Activated CD4-positive, alpha-beta T cell treated with anti-CD3 and anti-CD28 coated beads for 36 hours (primary cell): ENCODE data around the gene SPTLC1. TPM values are rescaled to one million over a fixed set of nuclear protein-coding genes. Genes with fewer than 3 reads are reported as not detected.

ENCODE experiments used
- ATAC-seq: fragments of 200-7000 bp; cut with Tn5 transposase; one replicate; pipeline ENCODE4 v1.10.0; 2021; ENCODE audit warnings: mild to moderate bottlenecking, moderate library complexity
- CTCF ChIA-PET: fragments of 350-600 bp; sonication (Branson Sonifier 250); formaldehyde crosslinking; loops from one replicate; lab custom pipeline; 2021; ENCODE audit warnings: antibody characterized with exemption; lab: Charles Lee
- POLR2A ChIA-PET: fragments of 350-600 bp; sonication (Branson Sonifier 250); formaldehyde crosslinking; loops from one replicate; lab custom pipeline; 2021; ENCODE audit warnings: antibody characterized with exemption, inconsistent platforms; lab: Charles Lee
- DNase-seq: peaks from one replicate; pipeline ENCODE4 v3.0.0-alpha.2; 2020
- H3K27ac Mint-ChIP-seq: one replicate; pipeline ENCODE4 v1.8.0; 2021; ENCODE audit warnings: mixed read lengths
- H3K27me3 Mint-ChIP-seq: one replicate; pipeline ENCODE4 v1.8.0; 2021; ENCODE audit warnings: mixed read lengths
- H3K36me3 Mint-ChIP-seq: one replicate; pipeline ENCODE4 v1.8.0; 2021; ENCODE audit warnings: low read depth, mixed read lengths
- H3K4me1 Mint-ChIP-seq: one replicate; pipeline ENCODE4 v1.8.0; 2021; ENCODE audit warnings: mixed read lengths
- H3K4me3 Mint-ChIP-seq: one replicate; pipeline ENCODE4 v1.8.0; 2021; ENCODE audit warnings: mild to moderate bottlenecking, moderate library complexity, mixed read lengths
- H3K9me3 Mint-ChIP-seq: one replicate; pipeline ENCODE4 v1.8.0; 2021; ENCODE audit warnings: low read depth, mixed read lengths
- intact Hi-C, 2 experiments: fragments of 100-400 bp; cut with DNase I in 1 of 2; cut with micrococcal nuclease in 1 of 2; formaldehyde crosslinking; loops; one replicate each; pipeline versions ENCODE4 v1.14.2 to v1.15.1; 2022 to 2024; cut with DNase I, micrococcal nuclease
- total RNA-seq, 2 experiments: library from RNA; stranded (reverse); gene quantifications; one replicate each; pipeline ENCODE4 v1.2.3, GENCODE V29; 2021

The SPTLC1 gene
- total RNA-seq, 2 experiments from 2014 or later = 45.9 to 46.6 TPM

GRCh38 chr9:92077888-92078287 lies 37.3 kb downstream of the SPTLC1 start:
- POLR2A ChIA-PET = no interaction called here
- ATAC-seq = no peak
- CTCF ChIA-PET = interaction anchor here (1.1 kb wide), 1 partner anchor 592 kb away, joined by 4 read pairs; the partner anchor contains the start of gene IPPK

GRCh38 chr9:92071634-92072033 lies 43.6 kb downstream of the SPTLC1 start:
- peak overlapping the region; percentile 52 for H3K27ac Mint-ChIP-seq
- H3K4me1 Mint-ChIP-seq = no peaks in the 10 kb centered on the region
- intact Hi-C loops = no loop called here
- no peak for ATAC-seq
- DNase-seq = no peak
- ChIA-PET CTCF (interaction anchor here (0.6 kb wide), 1 partner anchor 80 kb away, joined by 3 read pairs; no protein-coding TSS in a partner anchor), POLR2A (no interaction called here)
- peaks cover 31% of the 10 kb centered on the region for H3K36me3 Mint-ChIP-seq
- no peak overlapping the region for H3K4me3 Mint-ChIP-seq
- no peaks in the 10 kb centered on the region for H3K27me3 Mint-ChIP-seq
- no peaks in the 10 kb centered on the region for H3K9me3 Mint-ChIP-seq

More at GRCh38 chr9:92077888-92078287, 37.3 kb downstream of the SPTLC1 start:
- Mint-ChIP-seq H3K9me3 (no peaks in the 10 kb centered on the region), H3K4me3 (no peak overlapping the region), H3K27ac (no peak overlapping the region), H3K27me3 (no peaks in the 10 kb centered on the region), H3K4me1 (no peaks in the 10 kb centered on the region), H3K36me3 (peaks cover 24% of the 10 kb centered on the region)
- intact Hi-C loops = no loop called here
- DNase-seq = no peak

- H3K4me1 Mint-ChIP-seq = no peaks in the 10 kb centered on the region
- DNase-seq = no peak
- no peak overlapping the region for H3K27ac Mint-ChIP-seq
- H3K9me3 Mint-ChIP-seq = peaks cover 19% of the 10 kb centered on the region
- POLR2A ChIA-PET = no interaction called here
- ATAC-seq = no peak
- H3K36me3 Mint-ChIP-seq = peaks cover 71% of the 10 kb centered on the region
- H3K27me3 Mint-ChIP-seq = no peaks in the 10 kb centered on the region
- CTCF ChIA-PET = no interaction called here
- no peak overlapping the region for H3K4me3 Mint-ChIP-seq
- intact Hi-C loops = no loop called here
Observed at GRCh38 chr9:92066168-92066567, 49.0 kb downstream of the SPTLC1 start.

GRCh38 chr9:92064711-92065110 lies 50.5 kb downstream of the SPTLC1 start:
- CTCF ChIA-PET = no interaction called here
- H3K4me3 Mint-ChIP-seq = no peak overlapping the region

DNA sequence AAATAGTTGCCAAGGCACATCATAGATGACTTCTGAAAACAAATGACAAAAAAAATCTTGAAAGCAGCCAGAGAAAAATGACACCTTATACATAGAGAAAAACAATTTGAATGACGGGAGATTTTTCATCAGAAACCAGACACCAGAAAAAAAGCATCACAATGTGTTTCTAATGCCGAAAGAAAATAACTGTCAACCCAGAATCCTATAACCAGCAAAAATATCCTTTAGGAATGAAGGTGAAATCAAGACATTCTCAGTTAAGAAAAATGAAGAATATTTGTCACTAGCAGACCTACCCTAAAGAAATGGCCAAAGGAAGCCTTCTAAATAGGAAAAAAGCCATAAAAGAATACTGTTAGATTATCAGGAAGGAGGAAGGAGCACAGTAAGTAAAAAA lies 54.0 kb downstream of the SPTLC1 start:
- no peak for DNase-seq
- ChIA-PET CTCF (no interaction called here), POLR2A (no interaction called here)
- Mint-ChIP-seq H3K4me1 (peaks cover 3% of the 10 kb centered on the region), H3K9me3 (peaks cover 28% of the 10 kb centered on the region), H3K27ac (no peak overlapping the region), H3K27me3 (no peaks in the 10 kb centered on the region), H3K4me3 (no peak overlapping the region), H3K36me3 (peaks cover 79% of the 10 kb centered on the region)
- no peak for ATAC-seq
- intact Hi-C loops = no loop called here

More at GRCh38 chr9:92064711-92065110, 50.5 kb downstream of the SPTLC1 start:
- peaks cover 3% of the 10 kb centered on the region for H3K4me1 Mint-ChIP-seq
- H3K27me3 Mint-ChIP-seq = no peaks in the 10 kb centered on the region
- H3K36me3 Mint-ChIP-seq = peaks cover 82% of the 10 kb centered on the region
- intact Hi-C loops = no loop called here
- H3K9me3 Mint-ChIP-seq = peaks cover 28% of the 10 kb centered on the region
- ATAC-seq (no peak), DNase-seq (no peak)
- H3K27ac Mint-ChIP-seq = no peak overlapping the region
- POLR2A ChIA-PET = no interaction called here

- POLR2A ChIA-PET = no interaction called here
- Mint-ChIP-seq H3K27me3 (no peaks in the 10 kb centered on the region), H3K27ac (no peak overlapping the region), H3K36me3 (peaks cover 75% of the 10 kb centered on the region), H3K4me1 (peaks cover 3% of the 10 kb centered on the region), H3K9me3 (peaks cover 28% of the 10 kb centered on the region), H3K4me3 (no peak overlapping the region)
- ATAC-seq (no peak), DNase-seq (no peak)
- CTCF ChIA-PET = no interaction called here
- intact Hi-C loops = no loop called here
Observed at GRCh38 chr9:92059661-92060060, 55.6 kb downstream of the SPTLC1 start.

DNA sequence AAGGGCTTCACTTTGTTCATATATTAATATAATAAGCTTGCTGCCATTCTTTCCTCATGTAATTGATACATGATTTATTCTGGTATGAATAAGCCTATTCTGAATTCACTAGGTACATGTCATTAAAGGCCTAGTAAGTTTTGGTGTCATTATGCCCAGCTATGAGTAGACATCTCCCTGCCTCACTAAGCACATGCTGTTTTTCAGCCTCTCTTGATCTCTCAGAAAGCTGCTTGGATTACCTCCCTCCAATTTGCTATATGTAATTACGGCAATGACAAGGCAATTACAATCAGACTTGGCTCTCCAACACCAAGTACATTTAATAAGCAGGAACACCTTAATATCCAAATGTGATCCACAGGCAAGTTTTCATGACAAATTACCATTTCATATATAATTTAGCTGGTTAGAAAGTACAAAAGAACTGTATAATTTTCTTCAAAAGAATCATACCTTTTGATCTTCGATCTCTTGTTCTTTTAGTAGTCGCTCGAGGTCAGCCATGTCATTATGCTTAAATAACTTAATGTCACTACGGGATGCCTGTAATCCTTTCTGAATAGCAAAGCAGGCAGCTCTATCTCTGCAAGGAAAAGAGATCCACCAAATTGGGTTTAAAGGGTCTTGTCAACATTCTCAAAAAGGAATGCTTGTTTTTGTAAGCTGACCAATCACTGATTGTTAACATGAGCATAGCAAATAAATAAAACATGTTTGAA lies 56.3 kb downstream of the SPTLC1 start:
- ATAC-seq = no peak

DNA sequence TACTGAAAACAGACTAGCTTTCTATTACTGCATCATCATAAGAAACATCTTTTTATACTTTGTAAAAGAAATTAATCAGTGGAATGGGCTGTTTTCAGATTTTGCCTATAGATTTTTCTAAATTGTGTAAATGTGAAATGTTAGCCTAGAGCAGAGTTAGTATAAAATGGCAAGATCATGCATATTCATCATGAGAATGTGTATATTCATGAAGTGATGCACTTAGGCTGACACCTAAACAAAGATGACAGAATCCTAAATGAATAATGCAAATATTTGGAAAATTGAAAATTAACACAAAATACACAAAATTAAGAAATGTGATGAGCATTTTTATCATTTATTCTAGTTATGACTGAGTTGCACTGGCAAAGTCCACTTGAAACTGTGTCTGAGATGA lies 57.2 kb downstream of the SPTLC1 start:
- H3K4me3 Mint-ChIP-seq = no peak overlapping the region
- no peaks in the 10 kb centered on the region for H3K27me3 Mint-ChIP-seq
- intact Hi-C loops = no loop called here
- H3K36me3 Mint-ChIP-seq = peaks cover 74% of the 10 kb centered on the region
- DNase-seq = no peak
- ChIA-PET POLR2A (no interaction called here), CTCF (interaction anchor here (0.5 kb wide), 1 partner anchor 331 kb away, joined by 3 read pairs; no protein-coding TSS in a partner anchor)
- peaks cover 3% of the 10 kb centered on the region for H3K4me1 Mint-ChIP-seq
- no peak for ATAC-seq
- H3K27ac Mint-ChIP-seq = no peak overlapping the region
- H3K9me3 Mint-ChIP-seq = peaks cover 25% of the 10 kb centered on the region

More for the DNA sequence above, 56.3 kb downstream of the SPTLC1 start:
- Mint-ChIP-seq H3K4me1 (peaks cover 3% of the 10 kb centered on the region), H3K9me3 (peaks cover 28% of the 10 kb centered on the region), H3K36me3 (peaks cover 74% of the 10 kb centered on the region), H3K27me3 (no peaks in the 10 kb centered on the region), H3K4me3 (no peak overlapping the region), H3K27ac (no peak overlapping the region)
- CTCF ChIA-PET = interaction anchor here (0.5 kb wide), 1 partner anchor 332 kb away, joined by 3 read pairs; no protein-coding TSS in a partner anchor
- POLR2A ChIA-PET = no interaction called here
- no peak for DNase-seq
- intact Hi-C loops = no loop called here

- ChIA-PET CTCF (no interaction called here), POLR2A (interaction anchor here (0.7 kb wide), 1 partner anchor 130 kb away, joined by 3 read pairs; no protein-coding TSS in a partner anchor)
Observed at GRCh38 chr9:92057226-92057625, 58.0 kb downstream of the SPTLC1 start.

GRCh38 chr9:92055624-92056023 lies 59.6 kb downstream of the SPTLC1 start:
- Mint-ChIP-seq H3K4me3 (no peak overlapping the region), H3K27ac (no peak overlapping the region), H3K4me1 (peaks cover 3% of the 10 kb centered on the region), H3K27me3 (no peaks in the 10 kb centered on the region), H3K9me3 (peaks cover 4% of the 10 kb centered on the region), H3K36me3 (peaks cover 64% of the 10 kb centered on the region)
- ATAC-seq = no peak
- ChIA-PET POLR2A (no interaction called here), CTCF (interaction anchor here (0.7 to 0.9 kb wide), 2 partner anchors 107 to 273 kb away, joined by 3 read pairs; no protein-coding TSS in a partner anchor)
- intact Hi-C loops = no loop called here
- no peak for DNase-seq

More at GRCh38 chr9:92057226-92057625, 58.0 kb downstream of the SPTLC1 start:
- H3K27ac Mint-ChIP-seq = no peak overlapping the region
- ATAC-seq (no peak), DNase-seq (no peak)
- H3K4me3 Mint-ChIP-seq = no peak overlapping the region
- H3K36me3 Mint-ChIP-seq = peaks cover 70% of the 10 kb centered on the region
- H3K27me3 Mint-ChIP-seq = no peaks in the 10 kb centered on the region
- H3K9me3 Mint-ChIP-seq = peaks cover 17% of the 10 kb centered on the region
- intact Hi-C loops = no loop called here
- H3K4me1 Mint-ChIP-seq = peaks cover 3% of the 10 kb centered on the region

DNA sequence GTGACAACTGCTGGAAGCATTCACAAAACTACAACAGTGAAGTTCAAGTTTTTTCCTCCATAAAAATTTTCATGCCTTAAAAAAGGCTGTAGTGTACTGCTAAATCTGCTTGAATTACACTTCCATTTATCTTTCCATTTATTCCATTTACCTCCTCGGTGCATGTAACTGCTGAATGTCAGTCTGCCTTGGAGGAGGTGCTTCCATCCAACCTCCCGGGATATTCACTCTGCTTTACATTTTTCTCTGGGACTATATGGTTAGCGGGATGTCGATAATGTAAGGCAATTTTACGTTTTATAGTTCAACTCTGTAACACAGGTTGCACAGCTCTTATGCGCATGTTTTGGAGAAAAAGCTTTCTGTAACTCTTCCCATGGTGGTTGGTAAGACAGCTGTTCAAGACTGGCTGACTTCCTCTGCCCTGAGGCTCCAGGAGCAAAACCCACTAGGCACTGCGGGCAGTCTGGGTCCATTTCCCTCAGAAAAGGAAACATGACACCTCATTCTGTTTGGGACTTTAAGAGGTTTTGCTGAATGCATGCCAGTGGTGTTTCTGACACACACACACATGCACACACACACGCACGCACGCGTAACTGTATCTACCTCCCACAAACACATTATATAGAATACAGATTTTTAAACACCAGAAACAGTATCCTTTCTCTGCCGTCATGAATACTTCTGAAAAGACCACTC lies 66.1 kb downstream of the SPTLC1 start:
- DNase-seq (no peak), ATAC-seq (no peak)
- Mint-ChIP-seq H3K27ac (no peak overlapping the region), H3K36me3 (peaks cover 73% of the 10 kb centered on the region), H3K27me3 (no peaks in the 10 kb centered on the region), H3K4me3 (no peak overlapping the region), H3K9me3 (peaks cover 9% of the 10 kb centered on the region), H3K4me1 (no peaks in the 10 kb centered on the region)
- ChIA-PET POLR2A (no interaction called here), CTCF (no interaction called here)
- intact Hi-C loops = no loop called here
